KMS-11 (cell line): ENCODE measurements around the gene PDZD8.

Source experiments
- H2AFZ ChIP-seq: fragments of 200-600 bp; sonication (generic); 2 replicates; pipeline ENCODE4 v1.6.1; 2016; ENCODE audit warnings: antibody characterized with exemption, mixed run types, low read depth
- H3K27ac ChIP-seq: fragments of 200-600 bp; sonication (generic); 2 replicates; pipeline ENCODE4 v1.6.1; 2016; ENCODE audit warnings: mild to moderate bottlenecking, mixed run types
- H3K27me3 ChIP-seq: fragments of 200-600 bp; sonication (generic); 2 replicates; pipeline ENCODE4 v1.6.1; 2017; ENCODE audit warnings: mild to moderate bottlenecking, low read depth, mixed run types, moderate library complexity; ENCODE audit not compliant: insufficient read depth
- H3K36me3 ChIP-seq: fragments of 200-600 bp; sonication (generic); 2 replicates; pipeline ENCODE4 v1.6.1; 2017; ENCODE audit warnings: mild to moderate bottlenecking, mixed run types; ENCODE audit not compliant: insufficient read depth
- H3K4me1 ChIP-seq: fragments of 200-600 bp; sonication (generic); 2 replicates; pipeline ENCODE4 v1.6.1; 2016; ENCODE audit warnings: mild to moderate bottlenecking, low read depth, mixed run types; ENCODE audit not compliant: poor library complexity, severe bottlenecking
- H3K4me2 ChIP-seq: fragments of 200-600 bp; sonication (generic); 2 replicates; pipeline ENCODE4 v1.7.0; 2016; ENCODE audit warnings: mild to moderate bottlenecking, mixed run types
- H3K4me3 ChIP-seq: fragments of 200-600 bp; sonication (generic); IDR thresholded peaks from 2 replicates; pipeline ENCODE4 v1.6.1; 2017; ENCODE audit warnings: low read depth, low read length, mixed read lengths; ENCODE audit not compliant: insufficient read depth
- H3K79me2 ChIP-seq: fragments of 200-600 bp; sonication (generic); 2 replicates; pipeline ENCODE4 v1.6.1; 2016; ENCODE audit warnings: low read depth, mixed run types; ENCODE audit not compliant: insufficient read depth
- H3K9ac ChIP-seq: fragments of 200-600 bp; sonication (generic); 2 replicates; pipeline ENCODE4 v1.6.1; 2016; ENCODE audit warnings: mild to moderate bottlenecking, mixed run types
- H4K20me1 ChIP-seq: fragments of 200-600 bp; sonication (generic); 2 replicates; pipeline ENCODE4 v1.6.1; 2016; ENCODE audit warnings: mild to moderate bottlenecking, mixed run types; ENCODE audit not compliant: insufficient read depth
- CTCF ChIP-seq: fragments of 200-600 bp; sonication (generic); conservative IDR thresholded peaks from 2 replicates; pipeline ENCODE4 v1.6.1; 2017; ENCODE audit warnings: low read depth, mild to moderate bottlenecking, antibody characterized with exemption, low read length, moderate library complexity, mixed read lengths

Gene PDZD8

GRCh38 chr10:117264782-117265181 is 110.5 kb downstream of the PDZD8 start:
- no peak overlapping the region for H2AFZ ChIP-seq
- no peak overlapping the region for H3K9ac ChIP-seq
- no peaks in the 10 kb centered on the region for H3K79me2 ChIP-seq
- H3K27ac ChIP-seq = no peak overlapping the region
- H3K4me3 ChIP-seq = no peak overlapping the region
- no peaks in the 10 kb centered on the region for H3K36me3 ChIP-seq
- H3K4me1 ChIP-seq = no peaks in the 10 kb centered on the region
- H3K27me3 ChIP-seq = no peaks in the 10 kb centered on the region
- H4K20me1 ChIP-seq = no peaks in the 10 kb centered on the region
- no peak overlapping the region for H3K4me2 ChIP-seq
- no peak for TF ChIP-seq CTCF

GRCh38 chr10:117262903-117263293 is 112.3 kb downstream of the PDZD8 start:
- Histone ChIP-seq H4K20me1 (no peaks in the 10 kb centered on the region), H3K36me3 (no peaks in the 10 kb centered on the region), H2AFZ (no peak overlapping the region), H3K4me1 (no peaks in the 10 kb centered on the region), H3K27ac (no peak overlapping the region), H3K27me3 (no peaks in the 10 kb centered on the region), H3K9ac (no peak overlapping the region), H3K4me2 (no peak overlapping the region), H3K4me3 (no peak overlapping the region), H3K79me2 (no peaks in the 10 kb centered on the region)
- TF ChIP-seq CTCF = no peak

- no peaks in the 10 kb centered on the region for H3K27me3 ChIP-seq
- no peak overlapping the region for H3K27ac ChIP-seq
- H3K36me3 ChIP-seq = no peaks in the 10 kb centered on the region
- H4K20me1 ChIP-seq = no peaks in the 10 kb centered on the region
- no peak overlapping the region for H3K9ac ChIP-seq
- no peak overlapping the region for H3K4me2 ChIP-seq
- no peak overlapping the region for H3K4me3 ChIP-seq
- TF ChIP-seq CTCF = no peak
- no peaks in the 10 kb centered on the region for H3K4me1 ChIP-seq
- no peaks in the 10 kb centered on the region for H3K79me2 ChIP-seq
- no peak overlapping the region for H2AFZ ChIP-seq
These were observed 112.8 kb downstream of the PDZD8 start for GRCh38 chr10:117262291-117262902.

GRCh38 chr10:117261501-117261900 is 113.7 kb downstream of the PDZD8 start:
- no peak overlapping the region for H2AFZ ChIP-seq
- no peaks in the 10 kb centered on the region for H3K79me2 ChIP-seq
- no peak overlapping the region for H3K9ac ChIP-seq
- TF ChIP-seq CTCF = no peak
- no peaks in the 10 kb centered on the region for H4K20me1 ChIP-seq
- no peak overlapping the region for H3K27ac ChIP-seq
- no peak overlapping the region for H3K4me3 ChIP-seq
- H3K36me3 ChIP-seq = no peaks in the 10 kb centered on the region
- no peaks in the 10 kb centered on the region for H3K4me1 ChIP-seq
- no peak overlapping the region for H3K4me2 ChIP-seq
- no peaks in the 10 kb centered on the region for H3K27me3 ChIP-seq
